ENCODE results near the gene LRRC71.

The LRRC71 gene

GRCh38 chr1:156947127-156947526 is 26.7 kb downstream of the LRRC71 start:
- no peak for DNase-seq (ENCODE audit: low read depth)

GRCh38 chr1:156947818-156948525 is 27.5 kb downstream of the LRRC71 start:
- DNase-seq (ENCODE audit: low read depth): no peak

GRCh38 chr1:156948708-156949107 is 28.3 kb downstream of the LRRC71 start:
- no peak for DNase-seq (ENCODE audit: low read depth)

- DNase-seq (ENCODE audit: low read depth): no peak
Observed at GRCh38 chr1:156949127-156949526, 28.7 kb downstream of the LRRC71 start.

GRCh38 chr1:156951371-156951770 is 30.9 kb downstream of the LRRC71 start:
- DNase-seq (ENCODE audit: low read depth): no peak

- DNase-seq (ENCODE audit: low read depth): no peak
Observed at GRCh38 chr1:156953571-156953970, 33.1 kb downstream of the LRRC71 start.

- no peak for DNase-seq (ENCODE audit: low read depth)
Observed at GRCh38 chr1:156956333-156956732, 35.9 kb downstream of the LRRC71 start.

GRCh38 chr1:156957634-156958033 is 37.2 kb downstream of the LRRC71 start:
- DNase-seq (ENCODE audit: low read depth): no peak

GRCh38 chr1:156958247-156958714 is 37.8 kb downstream of the LRRC71 start:
- no peak for DNase-seq (ENCODE audit: low read depth)

GRCh38 chr1:156959414-156959813 is 39.0 kb downstream of the LRRC71 start:
- no peak for DNase-seq (ENCODE audit: low read depth)

GRCh38 chr1:156959925-156960324 is 39.5 kb downstream of the LRRC71 start:
- no peak for DNase-seq (ENCODE audit: low read depth)

- no peak for DNase-seq (ENCODE audit: low read depth)
Observed at GRCh38 chr1:156961709-156962108, 41.3 kb downstream of the LRRC71 start.

GRCh38 chr1:156963621-156964020 is 43.2 kb downstream of the LRRC71 start:
- DNase-seq (ENCODE audit: low read depth): peak; percentile 16

- DNase-seq (ENCODE audit: low read depth): no peak
Observed at GRCh38 chr1:156964441-156964840, 44.0 kb downstream of the LRRC71 start.

- no peak for DNase-seq (ENCODE audit: low read depth)
Observed at GRCh38 chr1:156969496-156969895, 49.1 kb downstream of the LRRC71 start.

- DNase-seq (ENCODE audit: low read depth): no peak
Observed at GRCh38 chr1:156970017-156970416, 49.6 kb downstream of the LRRC71 start.

GRCh38 chr1:156973417-156973816 is 53.0 kb downstream of the LRRC71 start:
- DNase-seq (ENCODE audit: low read depth): no peak

- no peak for DNase-seq (ENCODE audit: low read depth)
Observed at GRCh38 chr1:156975084-156975483, 54.7 kb downstream of the LRRC71 start.

- no peak for DNase-seq (ENCODE audit: low read depth)
Observed at GRCh38 chr1:156980551-156980950, 60.1 kb downstream of the LRRC71 start.

Data from stimulated activated CD4-positive, alpha-beta T cell treated with anti-CD3 and anti-CD28 coated beads, Interleukin-2, amount 100 ng/mL, for 4 hours (primary cell).